PFSK-1 (cell line): ENCODE results near the gene HEY2.

Experiments used
- POLR2AphosphoS5 ChIP-seq: IDR thresholded peaks from 2 replicates; pipeline ENCODE4 v1.6.1; 2012; ENCODE audit warnings: low read depth, mild to moderate bottlenecking, control low read depth, low read length, moderate library complexity
- SIN3A ChIP-seq: IDR thresholded peaks from 2 replicates; pipeline ENCODE4 v1.6.1; 2012; ENCODE audit warnings: mild to moderate bottlenecking, low read length, moderate library complexity, borderline replicate concordance; ENCODE audit not compliant: insufficient read depth
- TAF1 ChIP-seq: IDR thresholded peaks from 2 replicates; pipeline ENCODE4 v1.6.1; 2012; ENCODE audit warnings: low read length, control low read depth, borderline replicate concordance; ENCODE audit not compliant: insufficient read depth
- TF ChIP-seq, protein P1 (sequence below), 2 experiments: IDR thresholded peaks; 2 replicates each; pipeline versions ENCODE4 v1.6.1 to v1.8.0; 2011 to 2012; ENCODE audit warnings: low read depth in 2 of 2, low read length in 2 of 2, control low read depth in 1 of 2, inconsistent platforms in 1 of 2, mild to moderate bottlenecking in 1 of 2, moderate library complexity in 1 of 2; ENCODE audit not compliant: insufficient read depth in 1 of 2

DNA sequence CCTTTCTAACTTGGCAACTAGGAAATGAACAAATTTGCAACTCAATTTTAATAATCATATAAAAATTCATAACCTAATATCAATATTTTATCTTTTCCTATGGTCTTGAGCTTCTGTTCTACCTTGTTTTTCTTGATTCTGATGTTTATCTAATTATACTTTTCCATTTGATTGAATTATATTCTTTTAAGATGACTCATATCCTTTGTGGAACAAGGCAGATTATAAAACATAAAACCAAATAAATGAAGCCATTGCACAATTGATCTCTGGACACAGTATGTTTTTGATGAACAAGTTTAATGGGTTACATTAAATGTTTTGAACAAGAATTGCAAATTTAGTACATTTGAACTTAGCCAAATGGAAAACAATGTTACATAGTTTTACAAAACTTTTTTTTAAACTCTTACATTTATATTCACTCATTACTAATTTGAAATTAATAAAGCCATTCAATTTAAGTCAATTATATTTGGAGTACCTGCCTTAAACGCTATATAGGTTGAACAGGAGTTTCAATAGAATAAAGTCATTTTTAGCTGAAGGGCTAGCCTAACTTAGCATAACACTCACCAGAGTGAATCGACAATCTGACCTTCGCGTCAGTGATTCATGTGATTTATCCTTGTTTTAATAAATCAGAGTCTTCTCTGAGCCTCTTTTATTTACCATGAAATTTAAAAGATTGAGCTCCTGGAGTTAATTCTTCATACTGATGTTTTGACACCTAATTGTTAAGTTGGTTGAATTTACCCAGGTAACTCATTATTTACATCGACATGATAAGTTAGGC, 45.1 kb downstream of the HEY2 start:
- no peak for TF ChIP-seq POLR2AphosphoS5
- TF ChIP-seq, protein P1, sequence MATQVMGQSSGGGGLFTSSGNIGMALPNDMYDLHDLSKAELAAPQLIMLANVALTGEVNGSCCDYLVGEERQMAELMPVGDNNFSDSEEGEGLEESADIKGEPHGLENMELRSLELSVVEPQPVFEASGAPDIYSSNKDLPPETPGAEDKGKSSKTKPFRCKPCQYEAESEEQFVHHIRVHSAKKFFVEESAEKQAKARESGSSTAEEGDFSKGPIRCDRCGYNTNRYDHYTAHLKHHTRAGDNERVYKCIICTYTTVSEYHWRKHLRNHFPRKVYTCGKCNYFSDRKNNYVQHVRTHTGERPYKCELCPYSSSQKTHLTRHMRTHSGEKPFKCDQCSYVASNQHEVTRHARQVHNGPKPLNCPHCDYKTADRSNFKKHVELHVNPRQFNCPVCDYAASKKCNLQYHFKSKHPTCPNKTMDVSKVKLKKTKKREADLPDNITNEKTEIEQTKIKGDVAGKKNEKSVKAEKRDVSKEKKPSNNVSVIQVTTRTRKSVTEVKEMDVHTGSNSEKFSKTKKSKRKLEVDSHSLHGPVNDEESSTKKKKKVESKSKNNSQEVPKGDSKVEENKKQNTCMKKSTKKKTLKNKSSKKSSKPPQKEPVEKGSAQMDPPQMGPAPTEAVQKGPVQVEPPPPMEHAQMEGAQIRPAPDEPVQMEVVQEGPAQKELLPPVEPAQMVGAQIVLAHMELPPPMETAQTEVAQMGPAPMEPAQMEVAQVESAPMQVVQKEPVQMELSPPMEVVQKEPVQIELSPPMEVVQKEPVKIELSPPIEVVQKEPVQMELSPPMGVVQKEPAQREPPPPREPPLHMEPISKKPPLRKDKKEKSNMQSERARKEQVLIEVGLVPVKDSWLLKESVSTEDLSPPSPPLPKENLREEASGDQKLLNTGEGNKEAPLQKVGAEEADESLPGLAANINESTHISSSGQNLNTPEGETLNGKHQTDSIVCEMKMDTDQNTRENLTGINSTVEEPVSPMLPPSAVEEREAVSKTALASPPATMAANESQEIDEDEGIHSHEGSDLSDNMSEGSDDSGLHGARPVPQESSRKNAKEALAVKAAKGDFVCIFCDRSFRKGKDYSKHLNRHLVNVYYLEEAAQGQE (IDR thresholded peaks at IDR 0.05; ENCODE audit: insufficient read depth in 1 of 2, low read depth in 2 of 2, low read length in 2 of 2) = no peak
- no peak for TF ChIP-seq TAF1
- no peak for TF ChIP-seq SIN3A
